HG03442 (cell line): Measurements from ENCODE around the gene COL4A2.
A peak's percentile ranks its signal among the peaks of the same experiment; 100 is the strongest.

ENCODE experiments used
- ATAC-seq: cut with Tn5 transposase; IDR thresholded peaks from one replicate; pipeline ENCODE4 v1.9.1; 2021; ENCODE audit warnings: mild to moderate bottlenecking, moderate library complexity; ENCODE audit not compliant: unreplicated experiment

COL4A2 gene

GRCh38 chr13:110468986-110469495 is 162.0 kb downstream of the COL4A2 start:
- ATAC-seq, result no peak

GRCh38 chr13:110469597-110469996 is 162.5 kb downstream of the COL4A2 start:
- no peak for ATAC-seq

GRCh38 chr13:110470272-110471009 is 163.4 kb downstream of the COL4A2 start:
- no peak for ATAC-seq

GRCh38 chr13:110471156-110471832 is 164.2 kb downstream of the COL4A2 start:
- ATAC-seq, result peak; percentile 29

GRCh38 chr13:110471833-110472162 is 164.7 kb downstream of the COL4A2 start:
- peak; percentile 99 for ATAC-seq

GRCh38 chr13:110472904-110473563 is 165.9 kb downstream of the COL4A2 start:
- no peak for ATAC-seq

- ATAC-seq, result no peak
These were observed 167.6 kb downstream of the COL4A2 start for GRCh38 chr13:110474713-110475112.

- no peak for ATAC-seq
These were observed 168.0 kb downstream of the COL4A2 start for GRCh38 chr13:110475117-110475516.

- no peak for ATAC-seq
These were observed 168.6 kb downstream of the COL4A2 start for GRCh38 chr13:110475550-110476219.

- ATAC-seq, result no peak
These were observed 169.1 kb downstream of the COL4A2 start for GRCh38 chr13:110476220-110476617.

GRCh38 chr13:110477706-110478245 is 170.7 kb downstream of the COL4A2 start:
- ATAC-seq, result no peak

GRCh38 chr13:110478405-110479214 is 171.5 kb downstream of the COL4A2 start:
- no peak for ATAC-seq

GRCh38 chr13:110479215-110479545 is 172.1 kb downstream of the COL4A2 start:
- no peak for ATAC-seq

- no peak for ATAC-seq
These were observed 172.6 kb downstream of the COL4A2 start for GRCh38 chr13:110479648-110480047.

- no peak for ATAC-seq
These were observed 173.1 kb downstream of the COL4A2 start for GRCh38 chr13:110480161-110480560.

- no peak for ATAC-seq
These were observed 176.4 kb downstream of the COL4A2 start for GRCh38 chr13:110483386-110483968.

- ATAC-seq, result no peak
These were observed 177.4 kb downstream of the COL4A2 start for GRCh38 chr13:110484290-110485048.

- no peak for ATAC-seq
These were observed 178.5 kb downstream of the COL4A2 start for GRCh38 chr13:110485604-110486003.

- ATAC-seq, result no peak
These were observed 179.1 kb downstream of the COL4A2 start for GRCh38 chr13:110486061-110486715.
